Activated CD8-positive, alpha-beta memory T cell treated with anti-CD3 and anti-CD28 coated beads, Interleukin-2, amount 50 U/mL, for 1 hour (primary cell): ENCODE data around the gene DMXL1.
"Not testable (repeated sequence)": the region's sequence is repeated elsewhere in the genome, so short reads cannot be mapped to it uniquely, and the experiment has no call there.

ENCODE experiments used
- DNase-seq: peaks from one replicate; pipeline ENCODE4 v3.0.0-alpha.2; 2020; ENCODE audit errors: extremely low read depth

The DMXL1 gene

DNA sequence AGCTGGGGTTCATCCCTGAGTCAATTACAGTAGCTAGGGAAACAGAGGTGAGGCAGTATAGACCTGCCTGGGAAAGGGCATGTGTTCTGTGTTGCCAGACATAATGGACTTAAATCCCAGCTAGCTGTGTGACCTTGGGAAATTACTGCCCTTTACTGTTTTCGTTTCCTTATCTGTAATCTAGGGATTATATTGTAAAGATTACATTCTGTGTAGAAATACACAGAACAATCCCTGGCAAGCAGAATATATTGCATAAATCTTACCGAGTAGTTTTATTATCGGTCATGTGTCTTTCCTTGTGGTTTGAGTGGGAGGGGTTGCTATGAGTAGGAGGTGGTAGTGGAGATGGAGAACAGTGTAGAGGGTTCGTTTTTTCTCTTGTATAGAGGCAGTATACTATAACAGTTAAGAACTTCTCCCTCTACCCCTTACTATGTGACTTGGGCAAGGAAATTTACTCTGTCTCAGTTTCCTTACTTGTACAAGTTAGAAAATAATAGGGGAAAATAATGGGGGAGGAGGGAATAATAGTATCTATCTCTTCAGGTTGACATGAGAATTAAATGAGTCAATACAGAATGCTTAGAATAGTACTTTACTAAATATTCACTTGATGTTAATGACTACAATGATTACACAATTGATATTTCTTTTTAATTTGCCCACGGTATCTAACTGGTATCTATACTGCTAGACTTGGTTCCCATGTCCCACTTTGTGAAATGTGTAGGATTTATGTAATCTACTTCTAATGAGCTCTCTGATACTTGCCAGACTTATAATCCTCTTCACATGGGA, 7.1 kb upstream of the DMXL1 start:
- no peak for DNase-seq

- no peak for DNase-seq
Observed at GRCh38 chr5:119067450-119067849, 3.4 kb upstream of the DMXL1 start.

GRCh38 chr5:119070578-119070827, 384 bp upstream of the DMXL1 start:
- no peak for DNase-seq

GRCh38 chr5:119071561-119071995, 691 bp downstream of the DMXL1 start:
- no peak for DNase-seq

DNA sequence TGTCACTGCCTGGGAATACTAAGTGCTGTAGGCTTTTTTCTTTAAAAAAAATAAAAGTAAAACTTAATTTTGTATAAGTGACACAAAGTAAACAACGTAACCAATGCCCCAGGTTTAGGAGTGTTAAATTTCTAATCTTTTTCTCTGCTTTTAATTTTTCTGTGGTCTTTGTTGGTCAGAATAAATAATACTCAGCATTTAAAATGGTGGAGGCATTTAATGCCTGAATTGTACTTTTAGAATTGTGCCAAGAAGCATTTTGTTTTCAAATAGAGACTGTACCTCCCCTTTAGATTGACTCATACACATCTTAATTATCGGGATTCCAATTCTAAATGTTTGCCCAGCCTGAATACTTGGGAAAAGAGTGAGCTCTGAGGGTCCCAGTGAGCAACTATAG, 1.6 kb downstream of the DMXL1 start:
- DNase-seq: no peak

GRCh38 chr5:119073746-119074337, 3.0 kb downstream of the DMXL1 start:
- not testable (repeated sequence) for DNase-seq

GRCh38 chr5:119074419-119074818, 3.5 kb downstream of the DMXL1 start:
- DNase-seq: no peak

- DNase-seq: not testable (repeated sequence)
Observed at GRCh38 chr5:119075269-119075668, 4.4 kb downstream of the DMXL1 start.

DNA sequence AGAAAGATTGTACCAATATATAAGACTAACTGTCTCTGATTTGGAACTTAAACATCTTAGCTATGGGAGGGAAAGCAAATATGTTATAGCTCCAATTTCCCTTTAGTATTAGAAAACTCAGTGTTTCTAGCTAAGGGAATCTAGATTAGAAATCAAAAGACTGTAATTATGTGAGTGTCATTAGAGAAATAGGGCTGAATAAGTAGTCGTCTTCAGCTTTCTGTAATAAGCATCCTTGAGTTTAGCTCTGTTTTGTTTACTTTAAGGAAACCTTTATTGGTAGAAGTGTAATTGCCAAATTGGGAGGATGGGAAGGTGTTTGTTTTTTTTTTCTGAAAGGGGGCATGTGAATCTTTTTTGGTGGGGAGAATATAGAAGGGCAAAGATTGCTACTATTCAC, 5.2 kb downstream of the DMXL1 start:
- no peak for DNase-seq

GRCh38 chr5:119077444-119077843, 6.6 kb downstream of the DMXL1 start:
- no peak for DNase-seq

- DNase-seq: no peak
Observed at GRCh38 chr5:119078071-119078846, 7.4 kb downstream of the DMXL1 start.

DNA sequence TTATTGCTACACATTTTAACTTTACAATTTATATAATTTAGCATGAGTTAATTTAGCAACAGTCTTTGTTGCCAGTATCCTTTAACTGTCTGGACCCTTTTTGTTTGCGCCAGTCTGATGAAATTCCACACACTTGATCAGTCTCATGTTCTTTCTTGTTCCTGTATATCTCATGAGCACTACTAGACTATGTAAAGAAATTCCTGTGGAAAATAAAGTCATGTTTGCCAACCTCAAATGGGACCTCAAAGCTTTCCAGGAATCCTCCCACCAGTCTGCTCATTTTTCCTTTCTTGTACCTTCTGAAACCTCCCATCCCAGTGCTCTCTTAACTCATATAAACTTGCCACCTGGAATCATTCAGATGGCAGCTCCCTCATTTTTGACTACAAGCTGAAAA, 8.0 kb downstream of the DMXL1 start:
- DNase-seq: no peak

- DNase-seq: no peak
Observed at GRCh38 chr5:119079318-119079921, 8.5 kb downstream of the DMXL1 start.

- DNase-seq: no peak
Observed at GRCh38 chr5:119080936-119081335, 10.0 kb downstream of the DMXL1 start.

DNA sequence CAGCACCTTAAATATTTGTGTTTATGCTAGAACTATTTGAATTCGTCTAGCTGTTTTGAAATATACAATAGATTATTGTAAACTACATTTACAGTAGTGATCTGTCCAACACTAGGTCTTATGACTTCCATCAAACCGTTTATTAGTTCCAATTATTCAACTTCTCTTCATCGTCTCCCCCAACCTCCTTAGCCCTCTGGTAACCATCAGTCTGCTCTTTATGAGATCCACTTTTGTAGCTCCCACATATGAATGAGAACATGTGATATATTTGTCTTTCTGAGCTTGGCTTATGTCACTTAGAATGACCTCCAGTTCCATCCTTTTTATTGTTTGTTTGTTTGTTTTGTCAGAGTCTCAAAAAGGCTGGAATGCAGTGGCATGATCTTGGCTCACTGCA, 11.8 kb downstream of the DMXL1 start:
- DNase-seq: no peak

DNA sequence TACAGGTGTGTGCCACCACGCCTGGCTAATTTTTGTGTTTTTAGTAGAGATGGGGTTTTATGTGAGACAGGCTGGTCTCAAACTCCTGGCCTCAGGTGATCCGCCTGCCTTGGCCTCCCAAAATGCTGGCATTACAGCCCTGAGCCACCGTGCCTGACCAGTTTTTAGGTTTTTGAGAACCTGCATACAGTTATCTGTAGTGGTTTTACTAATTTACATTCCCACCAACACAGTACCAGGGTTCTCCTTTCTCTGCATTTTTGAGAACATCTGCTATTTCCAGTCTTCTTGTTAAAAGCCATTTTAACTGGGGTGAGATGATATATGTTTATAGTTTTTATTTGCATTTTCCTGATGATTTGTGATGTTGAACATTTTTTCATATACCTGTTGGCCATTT, 12.8 kb downstream of the DMXL1 start:
- no peak for DNase-seq

DNA sequence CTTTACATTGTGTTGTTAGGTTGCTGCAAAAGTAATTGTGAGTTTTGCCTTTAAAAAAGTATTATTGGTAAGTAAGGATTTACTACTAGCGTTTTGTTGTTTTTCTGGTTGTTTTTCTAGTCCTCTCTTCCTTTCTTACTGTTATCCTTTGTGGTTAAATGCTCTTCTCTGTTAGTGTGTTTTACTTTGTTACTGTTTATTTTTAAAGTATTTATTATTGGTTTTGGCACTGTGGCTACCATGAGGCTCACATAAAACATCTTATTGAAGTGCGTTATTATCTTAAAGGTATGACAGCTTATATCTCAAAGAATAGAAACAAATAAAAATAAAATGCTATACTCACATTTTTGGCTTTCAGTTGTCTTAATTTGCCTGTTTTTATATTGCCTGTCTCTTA, 17.6 kb downstream of the DMXL1 start:
- DNase-seq: no peak

DNA sequence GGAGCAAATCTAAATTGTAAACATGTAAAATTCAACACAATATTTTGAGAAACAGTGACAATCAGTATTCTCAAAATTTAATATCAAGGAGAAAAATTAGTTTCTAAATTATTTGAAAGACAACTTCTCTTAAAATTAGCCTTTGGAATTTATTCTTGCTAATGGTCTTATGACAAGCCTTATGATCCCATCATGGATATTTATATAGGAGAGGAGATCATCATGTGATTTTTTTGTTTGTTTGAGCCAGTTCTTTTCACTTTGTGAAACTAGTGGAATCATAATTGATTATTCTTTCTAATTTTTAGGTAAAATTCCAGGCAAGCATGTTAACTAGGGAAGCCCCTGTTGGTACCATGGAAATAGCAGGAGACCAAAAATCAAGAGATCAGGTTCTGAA, 24.7 kb downstream of the DMXL1 start:
- DNase-seq: no peak

DNA sequence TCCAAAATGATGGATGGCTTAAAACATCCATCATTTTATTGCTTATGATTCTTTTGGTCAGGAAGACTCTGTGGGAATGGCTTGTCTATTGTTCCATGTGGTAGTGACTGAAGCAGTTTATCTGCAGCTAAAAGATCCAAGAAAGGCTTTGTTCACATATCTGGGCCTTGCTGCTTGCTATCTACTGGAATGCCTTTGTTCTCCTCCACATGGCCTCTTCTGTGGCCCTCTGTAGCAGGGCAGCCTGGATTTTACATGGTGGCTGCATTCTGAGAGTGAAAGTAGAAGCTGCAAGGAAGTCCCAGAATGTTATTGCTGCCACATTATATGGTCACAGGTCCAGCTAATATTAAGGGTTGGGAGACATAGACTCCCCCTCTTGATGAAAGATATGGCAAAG, 35.1 kb downstream of the DMXL1 start:
- DNase-seq: no peak

- no peak for DNase-seq
Observed at GRCh38 chr5:119112151-119112550, 41.3 kb downstream of the DMXL1 start.

DNA sequence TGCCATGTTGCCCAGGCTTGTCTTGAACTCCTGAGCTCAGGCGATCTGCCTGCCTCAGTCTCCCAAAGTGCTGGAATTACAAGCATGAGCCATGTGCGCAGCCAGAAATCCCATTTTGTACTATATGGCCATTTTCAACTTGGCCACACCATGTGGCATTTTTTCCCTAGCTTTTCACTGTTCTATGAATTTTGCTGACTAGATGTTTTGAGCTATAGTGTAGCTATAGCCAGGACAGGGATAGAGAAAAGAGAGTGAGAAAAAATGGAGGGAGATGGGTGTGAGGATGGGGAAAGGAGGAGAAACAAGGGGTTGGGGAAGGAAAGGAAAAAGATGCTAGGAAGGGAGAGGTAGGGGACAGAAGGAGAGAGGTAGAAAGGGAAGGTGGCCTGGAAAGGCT, 46.4 kb downstream of the DMXL1 start:
- DNase-seq: no peak

GRCh38 chr5:119118000-119118399, 47.1 kb downstream of the DMXL1 start:
- DNase-seq: no peak

- no peak for DNase-seq
Observed at GRCh38 chr5:119120893-119121292, 50.0 kb downstream of the DMXL1 start.
